SK-N-MC (cell line): ENCODE data around the gene F12.

Experiments used
- DNase-seq: peaks from one replicate; pipeline ENCODE4 v3.0.0-alpha.2; 2011; ENCODE audit warnings: low read depth, low spot score
- H3K27ac ChIP-seq: fragments of 200-600 bp; sonication (generic); 2 replicates; pipeline ENCODE4 v1.5.1; 2016; ENCODE audit warnings: mixed run types
- H3K36me3 ChIP-seq: fragments of 200-600 bp; sonication (generic); 2 replicates; pipeline ENCODE4 v1.6.1; 2017; ENCODE audit warnings: antibody characterized with exemption, low read length, mixed read lengths; ENCODE audit not compliant: insufficient read depth
- H3K4me3 ChIP-seq: fragments of 200-600 bp; sonication (generic); 2 replicates; pipeline ENCODE4 v1.5.1; 2016
- H3K9ac ChIP-seq: fragments of 200-600 bp; sonication (generic); 2 replicates; pipeline ENCODE4 v1.8.0; 2017; ENCODE audit warnings: mixed run types, mixed read lengths; ENCODE audit not compliant: insufficient read length
- H3K9me3 ChIP-seq: fragments of 200-600 bp; sonication (generic); 2 replicates; pipeline ENCODE4 v1.6.1; 2017; ENCODE audit warnings: low read depth, mild to moderate bottlenecking, antibody characterized with exemption, low read length, moderate library complexity, mixed read lengths
- EZH2 ChIP-seq: fragments of 200-600 bp; sonication (generic); IDR thresholded peaks from one replicate; pipeline ENCODE4 v1.6.1; 2017; ENCODE audit warnings: antibody characterized with exemption
- FOXP2 ChIP-seq: optimal IDR thresholded peaks from 2 replicates; pipeline ENCODE3; 2011; ENCODE audit warnings: mild to moderate bottlenecking, moderate library complexity; ENCODE audit not compliant: insufficient read depth; ENCODE audit errors: extremely low read length, control extremely low read depth
- POLR2AphosphoS5 ChIP-seq: IDR thresholded peaks from 2 replicates; pipeline ENCODE4 v1.6.1; 2012; ENCODE audit warnings: mild to moderate bottlenecking, low read depth, low read length, borderline replicate concordance

F12 gene

DNA sequence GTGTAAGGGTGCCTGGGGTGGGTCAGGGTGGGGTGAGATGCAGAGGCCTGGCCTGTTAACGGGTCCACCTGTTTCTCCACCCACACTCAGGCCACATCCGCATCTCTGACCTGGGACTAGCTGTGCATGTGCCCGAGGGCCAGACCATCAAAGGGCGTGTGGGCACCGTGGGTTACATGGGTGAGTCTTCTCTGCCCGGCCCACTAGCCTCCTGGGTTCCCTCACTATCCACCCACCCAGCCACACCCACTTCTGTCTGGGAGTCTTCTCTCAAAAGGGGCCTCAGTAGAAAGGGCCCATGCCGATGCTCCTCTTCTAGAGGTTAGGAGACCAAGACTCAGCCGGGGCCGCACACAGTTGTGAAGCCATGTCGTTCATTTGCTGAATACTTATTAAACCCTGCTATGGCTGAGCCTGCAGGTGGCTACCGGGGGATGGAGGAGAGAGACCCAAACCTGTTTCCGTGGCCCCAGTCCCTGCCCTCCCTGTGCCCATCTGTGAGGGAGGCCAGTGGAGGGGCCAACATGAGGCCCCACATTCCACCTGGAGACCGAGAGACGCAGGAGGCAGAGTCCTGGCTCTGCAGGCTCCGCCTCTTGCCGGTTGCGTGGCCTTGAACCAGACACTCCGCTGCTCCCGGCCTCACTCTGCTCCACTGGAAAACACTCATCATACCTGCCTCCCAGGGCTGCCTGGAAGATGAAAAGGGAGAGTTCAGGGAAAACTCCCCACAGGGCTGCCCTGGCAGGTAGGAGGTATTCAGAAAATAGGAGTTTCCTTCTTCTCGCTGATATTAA, 25.8 kb upstream of the F12 start:
- H3K27ac ChIP-seq, result no peak overlapping the region
- peaks cover 6% of the 10 kb centered on the region; the same call in 1 of the 2 replicates for H3K36me3 ChIP-seq
- no peak overlapping the region for H3K9ac ChIP-seq
- no peak overlapping the region for H3K4me3 ChIP-seq
- DNase-seq, result no peak
- no peaks in the 10 kb centered on the region for H3K9me3 ChIP-seq
- no peak for TF ChIP-seq FOXP2
- no peak for TF ChIP-seq POLR2AphosphoS5
- TF ChIP-seq EZH2, result no peak

DNA sequence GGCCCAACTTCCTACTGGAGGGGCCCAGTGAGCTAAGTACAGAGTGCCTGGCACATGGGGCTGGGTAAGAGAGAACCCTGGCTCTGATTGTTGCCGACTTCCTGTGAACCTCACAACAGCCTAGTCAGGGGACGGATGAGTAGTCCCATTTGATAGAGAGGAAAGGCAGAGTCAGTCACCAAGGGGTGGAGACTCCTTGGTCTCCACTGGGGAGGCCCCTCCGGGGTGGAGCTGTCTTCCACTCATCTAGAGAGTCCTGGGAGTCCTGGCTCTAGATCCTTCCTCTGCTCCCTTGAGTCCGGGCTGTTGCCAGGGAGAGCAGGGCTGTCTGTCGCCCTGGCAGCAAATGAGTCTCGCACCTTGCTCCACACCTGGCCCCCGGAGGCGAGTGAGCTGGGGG, 25.1 kb upstream of the F12 start:
- Histone ChIP-seq H3K9me3 (no peaks in the 10 kb centered on the region), H3K9ac (no peak overlapping the region), H3K27ac (no peak overlapping the region), H3K36me3 (peaks cover 6% of the 10 kb centered on the region; the same call in 1 of the 2 replicates), H3K4me3 (no peak overlapping the region)
- no peak for DNase-seq
- no peak for TF ChIP-seq EZH2

DNA sequence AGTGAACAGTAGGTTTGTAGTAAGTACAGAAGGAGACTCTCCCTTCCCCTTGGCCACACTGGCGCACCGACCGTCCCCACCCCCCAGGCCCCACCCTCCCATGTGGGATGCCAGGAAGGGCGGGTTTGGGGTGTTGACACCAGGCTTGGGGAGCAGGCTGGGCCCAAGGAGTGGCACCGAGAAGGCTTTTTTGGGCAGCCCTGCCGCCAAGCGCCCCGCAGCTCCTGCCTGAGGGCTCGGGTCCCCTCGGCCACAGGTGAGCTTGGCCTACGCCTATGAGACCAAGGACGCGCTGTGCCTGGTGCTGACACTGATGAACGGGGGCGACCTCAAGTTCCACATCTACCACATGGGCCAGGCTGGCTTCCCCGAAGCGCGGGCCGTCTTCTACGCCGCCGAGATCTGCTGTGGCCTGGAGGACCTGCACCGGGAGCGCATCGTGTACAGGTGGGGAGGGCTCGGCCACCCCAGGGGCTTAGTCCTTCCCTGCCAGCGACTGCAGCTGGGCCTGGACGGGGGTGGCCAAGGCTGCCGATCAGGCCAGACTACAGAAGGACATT, 24.4 kb upstream of the F12 start:
- H3K27ac ChIP-seq, result no peak overlapping the region
- H3K36me3 ChIP-seq, result peaks cover 6% of the 10 kb centered on the region; the same call in 1 of the 2 replicates
- H3K9me3 ChIP-seq, result no peaks in the 10 kb centered on the region
- no peak overlapping the region for H3K4me3 ChIP-seq
- no peak for DNase-seq
- TF ChIP-seq POLR2AphosphoS5 (no peak), EZH2 (no peak), FOXP2 (no peak)
- no peak overlapping the region for H3K9ac ChIP-seq

GRCh38 chr5:177432839-177433657, 23.7 kb upstream of the F12 start:
- DNase-seq, result no peak
- peaks cover 6% of the 10 kb centered on the region; the same call in 1 of the 2 replicates for H3K36me3 ChIP-seq
- H3K9ac ChIP-seq, result no peak overlapping the region
- no peak overlapping the region for H3K4me3 ChIP-seq
- H3K27ac ChIP-seq, result no peak overlapping the region
- no peak for TF ChIP-seq FOXP2
- no peak for TF ChIP-seq EZH2
- TF ChIP-seq POLR2AphosphoS5, result no peak
- no peaks in the 10 kb centered on the region for H3K9me3 ChIP-seq

DNA sequence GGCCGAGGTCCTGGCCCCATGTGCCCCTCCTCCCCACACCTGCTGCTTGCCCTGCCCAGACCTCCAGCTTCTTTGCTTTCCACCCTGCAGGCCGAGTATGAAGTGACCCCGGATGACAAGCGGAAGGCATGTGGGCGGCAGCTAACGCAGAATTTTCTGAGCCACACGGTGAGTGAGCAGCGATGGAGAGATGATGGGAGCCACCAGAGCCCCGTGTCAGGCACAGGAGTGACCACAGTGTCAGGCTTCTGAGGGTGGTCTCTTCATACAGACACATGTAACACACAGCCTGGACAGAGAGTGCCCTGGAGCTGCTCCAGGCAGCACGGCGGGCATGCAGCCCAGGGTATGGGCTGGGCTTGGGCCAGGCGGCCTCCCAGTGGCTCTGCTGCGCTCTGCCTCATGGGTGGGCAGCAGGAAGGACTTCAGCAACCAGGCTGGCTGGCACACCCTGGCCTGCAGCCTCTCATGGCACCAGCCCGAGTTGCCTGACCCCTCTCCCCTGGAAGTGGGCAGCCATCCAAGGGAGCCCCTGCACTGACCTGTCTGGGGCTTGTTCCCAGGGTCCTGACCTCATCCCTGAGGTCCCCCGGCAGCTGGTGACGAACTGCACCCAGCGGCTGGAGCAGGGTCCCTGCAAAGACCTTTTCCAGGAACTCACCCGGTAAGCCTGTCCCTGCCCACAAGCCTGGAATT, 22.9 kb upstream of the F12 start:
- Histone ChIP-seq H3K9me3 (no peaks in the 10 kb centered on the region), H3K4me3 (no peak overlapping the region), H3K36me3 (peaks cover 6% of the 10 kb centered on the region; the same call in 1 of the 2 replicates), H3K9ac (no peak overlapping the region), H3K27ac (no peak overlapping the region)
- no peak for DNase-seq
- TF ChIP-seq FOXP2, result no peak
- no peak for TF ChIP-seq EZH2
- TF ChIP-seq POLR2AphosphoS5, result no peak

DNA sequence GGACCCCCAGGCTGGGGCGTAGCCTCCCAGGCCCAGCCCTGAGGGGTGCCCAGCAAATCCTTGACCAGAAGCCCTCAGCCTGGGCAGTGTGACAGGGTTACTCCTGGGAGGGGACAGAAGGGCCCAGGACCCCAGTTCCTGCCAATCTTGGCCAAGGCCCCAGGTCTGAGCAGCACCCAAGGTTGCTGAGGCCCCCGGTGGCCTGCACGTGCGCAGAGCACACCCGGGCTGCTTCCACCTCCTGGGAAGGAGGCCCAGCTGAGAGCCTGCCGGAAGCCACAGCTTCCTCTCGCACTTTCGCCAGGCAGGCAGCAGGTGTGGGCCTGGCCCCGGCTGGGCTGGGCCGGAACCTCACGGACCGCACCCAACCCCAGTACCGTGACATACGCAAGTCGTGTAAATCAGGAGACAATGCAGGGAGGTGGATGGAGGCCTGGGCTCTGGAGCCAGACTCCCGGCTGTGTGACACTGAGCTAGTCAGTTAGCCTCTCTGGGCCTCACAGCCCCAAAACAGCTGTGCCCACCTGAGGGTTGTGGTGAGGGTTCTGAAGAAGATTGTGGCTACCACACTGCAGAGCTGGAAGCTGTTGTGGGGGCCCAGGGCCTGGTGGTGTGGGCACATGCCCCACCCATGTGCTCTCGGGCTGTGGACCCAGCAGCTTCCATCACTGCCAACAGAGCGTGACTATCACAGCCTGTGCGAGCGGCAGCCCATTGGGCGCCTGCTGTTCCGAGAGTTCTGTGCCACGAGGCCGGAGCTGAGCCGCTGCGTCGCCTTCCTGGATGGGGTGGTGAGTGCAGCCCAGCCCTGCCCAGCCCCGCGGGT, 22.2 kb upstream of the F12 start:
- Histone ChIP-seq H3K27ac (no peak overlapping the region), H3K4me3 (no peak overlapping the region), H3K9me3 (no peaks in the 10 kb centered on the region), H3K9ac (no peak overlapping the region), H3K36me3 (peaks cover 6% of the 10 kb centered on the region; the same call in 1 of the 2 replicates)
- no peak for TF ChIP-seq POLR2AphosphoS5
- TF ChIP-seq FOXP2, result no peak
- no peak for TF ChIP-seq EZH2
- DNase-seq, result no peak

- TF ChIP-seq POLR2AphosphoS5 (no peak), EZH2 (no peak), FOXP2 (no peak)
- Histone ChIP-seq H3K4me3 (no peak overlapping the region), H3K27ac (no peak overlapping the region), H3K9ac (no peak overlapping the region), H3K9me3 (no peaks in the 10 kb centered on the region), H3K36me3 (peaks cover 6% of the 10 kb centered on the region; the same call in 1 of the 2 replicates)
- DNase-seq, result no peak
Measured at GRCh38 chr5:177430972-177431316, 21.6 kb upstream of the F12 start.
